Measurements from ENCODE around the gene EVX1. TPM values are rescaled to one million over a fixed set of nuclear protein-coding genes. Genes with fewer than 3 reads are reported as not detected.

Gene EVX1
- total RNA-seq, 2 experiments from 2014 or later: not detected

GRCh38 chr7:27254625-27255024, 12.0 kb downstream of the EVX1 start:
- Mint-ChIP-seq H3K4me3 (no peak overlapping the region), H3K9me3 (no peaks in the 10 kb centered on the region), H3K4me1 (ENCODE audit: low read depth) (peaks cover 8% of the 10 kb centered on the region), H3K36me3 (ENCODE audit: low read depth) (no peaks in the 10 kb centered on the region), H3K27ac (no peak overlapping the region), H3K27me3 (peaks cover 50% of the 10 kb centered on the region)
- ChIA-PET POLR2A (interaction anchor here (1.7 kb wide), 1 partner anchor 20 kb away, joined by 3 read pairs; no protein-coding TSS in a partner anchor), CTCF (interaction anchor here (0.7 kb wide), 1 partner anchor 43 kb away, joined by 3 read pairs; no protein-coding TSS in a partner anchor)
- DNase-seq (no peak), ATAC-seq (no peak)
- intact Hi-C loops (cut with micrococcal nuclease): no loop called here
- TF ChIP-seq, protein P1, sequence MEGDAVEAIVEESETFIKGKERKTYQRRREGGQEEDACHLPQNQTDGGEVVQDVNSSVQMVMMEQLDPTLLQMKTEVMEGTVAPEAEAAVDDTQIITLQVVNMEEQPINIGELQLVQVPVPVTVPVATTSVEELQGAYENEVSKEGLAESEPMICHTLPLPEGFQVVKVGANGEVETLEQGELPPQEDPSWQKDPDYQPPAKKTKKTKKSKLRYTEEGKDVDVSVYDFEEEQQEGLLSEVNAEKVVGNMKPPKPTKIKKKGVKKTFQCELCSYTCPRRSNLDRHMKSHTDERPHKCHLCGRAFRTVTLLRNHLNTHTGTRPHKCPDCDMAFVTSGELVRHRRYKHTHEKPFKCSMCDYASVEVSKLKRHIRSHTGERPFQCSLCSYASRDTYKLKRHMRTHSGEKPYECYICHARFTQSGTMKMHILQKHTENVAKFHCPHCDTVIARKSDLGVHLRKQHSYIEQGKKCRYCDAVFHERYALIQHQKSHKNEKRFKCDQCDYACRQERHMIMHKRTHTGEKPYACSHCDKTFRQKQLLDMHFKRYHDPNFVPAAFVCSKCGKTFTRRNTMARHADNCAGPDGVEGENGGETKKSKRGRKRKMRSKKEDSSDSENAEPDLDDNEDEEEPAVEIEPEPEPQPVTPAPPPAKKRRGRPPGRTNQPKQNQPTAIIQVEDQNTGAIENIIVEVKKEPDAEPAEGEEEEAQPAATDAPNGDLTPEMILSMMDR (IDR thresholded peaks at IDR 0.05): no peak

- Mint-ChIP-seq H3K4me1 (ENCODE audit: low read depth) (no peaks in the 10 kb centered on the region), H3K36me3 (ENCODE audit: low read depth) (no peaks in the 10 kb centered on the region), H3K27ac (no peak overlapping the region), H3K9me3 (no peaks in the 10 kb centered on the region), H3K27me3 (peaks cover 9% of the 10 kb centered on the region), H3K4me3 (no peak overlapping the region)
- CTCF ChIA-PET: no interaction called here
- POLR2A ChIA-PET: interaction anchor here (0.6 kb wide), 1 partner anchor 1503 kb away, joined by 3 read pairs; no protein-coding TSS in a partner anchor
- intact Hi-C loops (cut with micrococcal nuclease): no loop called here
- ATAC-seq: no peak
- TF ChIP-seq, protein P1 (IDR thresholded peaks at IDR 0.05): no peak
- no peak for DNase-seq
Observed at GRCh38 chr7:27260211-27260610, 17.6 kb downstream of the EVX1 start.

DNA sequence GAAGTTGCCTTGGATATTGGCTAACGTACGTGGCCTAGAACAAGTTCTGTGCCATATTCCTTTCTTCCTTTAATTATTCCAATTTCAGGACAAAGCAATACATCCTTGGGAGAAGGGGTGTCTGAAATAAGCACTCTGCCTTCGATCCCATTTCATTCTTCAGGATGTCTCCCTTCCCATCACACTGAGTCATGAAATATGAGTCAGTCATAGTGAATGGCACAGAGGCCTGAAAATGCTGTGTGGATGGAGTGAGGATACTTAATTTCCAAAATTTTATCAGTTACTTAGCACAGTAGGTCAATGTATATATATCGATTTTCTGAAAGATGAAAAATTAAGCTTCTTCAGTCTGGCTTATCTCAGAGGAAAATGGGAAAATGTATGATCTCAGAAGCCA, 19.5 kb downstream of the EVX1 start:
- intact Hi-C loops (cut with micrococcal nuclease): no loop called here
- H3K36me3 Mint-ChIP-seq (ENCODE audit: low read depth): no peaks in the 10 kb centered on the region
- no peak for ATAC-seq
- H3K9me3 Mint-ChIP-seq: no peaks in the 10 kb centered on the region
- POLR2A ChIA-PET: no interaction called here
- H3K27ac Mint-ChIP-seq: no peak overlapping the region
- no peak overlapping the region for H3K4me3 Mint-ChIP-seq
- H3K27me3 Mint-ChIP-seq: peaks cover 8% of the 10 kb centered on the region
- CTCF ChIA-PET: no interaction called here
- TF ChIP-seq, protein P1 (IDR thresholded peaks at IDR 0.05): no peak
- no peak for DNase-seq
- no peaks in the 10 kb centered on the region for H3K4me1 Mint-ChIP-seq (ENCODE audit: low read depth)

DNA sequence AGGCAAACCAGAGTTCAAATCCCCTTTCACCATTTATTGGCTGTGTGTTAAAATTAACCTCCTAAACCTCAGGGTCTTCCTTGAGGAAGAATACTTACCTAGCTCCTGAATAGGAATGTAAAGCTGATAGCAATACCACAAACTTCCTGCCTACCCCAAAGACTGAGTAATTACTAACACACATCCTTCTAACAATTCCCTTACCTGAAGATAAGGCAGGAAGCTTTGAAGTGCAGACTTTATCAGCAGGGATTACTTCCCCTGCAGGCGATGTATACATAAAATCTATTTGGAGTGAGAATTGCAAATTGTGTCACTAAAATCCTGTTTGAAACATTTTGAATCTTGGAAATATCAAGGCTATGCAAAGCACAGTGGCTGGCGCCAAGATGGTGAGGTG, 21.2 kb downstream of the EVX1 start:
- H3K27ac Mint-ChIP-seq: no peak overlapping the region
- ATAC-seq (no peak), DNase-seq (no peak)
- peaks cover 8% of the 10 kb centered on the region for H3K27me3 Mint-ChIP-seq
- H3K36me3 Mint-ChIP-seq (ENCODE audit: low read depth): no peaks in the 10 kb centered on the region
- ChIA-PET CTCF (no interaction called here), POLR2A (interaction anchor here (0.7 kb wide), 1 partner anchor 1559 kb away, joined by 4 read pairs; no protein-coding TSS in a partner anchor)
- intact Hi-C loops (cut with micrococcal nuclease): no loop called here
- TF ChIP-seq, protein P1 (IDR thresholded peaks at IDR 0.05): no peak
- H3K4me3 Mint-ChIP-seq: no peak overlapping the region
- H3K9me3 Mint-ChIP-seq: no peaks in the 10 kb centered on the region
- H3K4me1 Mint-ChIP-seq (ENCODE audit: low read depth): no peaks in the 10 kb centered on the region

- H3K27me3 Mint-ChIP-seq: peaks cover 5% of the 10 kb centered on the region
- peaks cover 7% of the 10 kb centered on the region for H3K9me3 Mint-ChIP-seq
- peaks cover 1% of the 10 kb centered on the region for H3K36me3 Mint-ChIP-seq (ENCODE audit: low read depth)
- H3K27ac Mint-ChIP-seq: no peak overlapping the region
- CTCF ChIA-PET: no interaction called here
- DNase-seq (no peak), ATAC-seq (no peak)
- intact Hi-C loops (cut with micrococcal nuclease): no loop called here
- no peak overlapping the region for H3K4me3 Mint-ChIP-seq
- POLR2A ChIA-PET: no interaction called here
- TF ChIP-seq, protein P1 (IDR thresholded peaks at IDR 0.05): no peak
- no peaks in the 10 kb centered on the region for H3K4me1 Mint-ChIP-seq (ENCODE audit: low read depth)
Observed at GRCh38 chr7:27269455-27269854, 26.9 kb downstream of the EVX1 start.
